ENCODE data around the gene TMEM161B. TPM values are rescaled to one million over a fixed set of nuclear protein-coding genes. Genes with fewer than 3 reads are reported as not detected.

Gene TMEM161B
- total RNA-seq, 2 donors from 2014 or later: 6.4 to 11.7 TPM

DNA sequence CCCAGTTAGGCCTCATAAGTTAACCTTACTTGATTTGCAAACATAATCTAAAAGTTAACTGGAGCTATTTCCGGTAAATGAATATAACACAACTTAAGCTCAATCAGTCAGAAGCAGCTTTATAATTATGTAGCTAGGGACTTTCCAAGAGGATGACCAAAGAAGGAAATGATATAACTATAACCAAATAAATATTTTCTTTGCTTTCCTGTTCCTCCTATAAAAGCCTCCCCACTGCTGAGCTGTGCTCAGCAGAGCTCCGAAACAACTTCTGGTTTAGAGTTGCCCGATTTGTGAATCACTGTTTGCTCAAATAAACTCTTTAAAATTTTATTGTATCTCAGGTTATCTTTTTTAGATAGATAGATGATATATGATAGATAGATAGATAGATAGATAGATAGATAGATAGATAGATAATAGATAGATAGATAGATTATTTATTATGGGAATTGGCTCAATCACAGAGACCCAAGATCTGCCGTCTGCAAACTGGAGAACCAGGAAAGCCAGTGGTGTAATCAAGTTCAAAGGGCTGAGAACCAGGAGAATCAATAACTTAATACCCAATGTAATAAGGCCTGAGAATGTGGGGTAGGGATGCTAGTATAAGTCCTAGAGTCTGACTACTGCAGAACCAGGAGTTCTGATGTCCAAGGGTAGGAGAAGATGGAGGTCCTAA lies 19.3 kb upstream of the TMEM161B start:
- peaks cover 38% of the 10 kb centered on the region for H3K36me3 ChIP-seq
- TF ChIP-seq, protein P1, sequence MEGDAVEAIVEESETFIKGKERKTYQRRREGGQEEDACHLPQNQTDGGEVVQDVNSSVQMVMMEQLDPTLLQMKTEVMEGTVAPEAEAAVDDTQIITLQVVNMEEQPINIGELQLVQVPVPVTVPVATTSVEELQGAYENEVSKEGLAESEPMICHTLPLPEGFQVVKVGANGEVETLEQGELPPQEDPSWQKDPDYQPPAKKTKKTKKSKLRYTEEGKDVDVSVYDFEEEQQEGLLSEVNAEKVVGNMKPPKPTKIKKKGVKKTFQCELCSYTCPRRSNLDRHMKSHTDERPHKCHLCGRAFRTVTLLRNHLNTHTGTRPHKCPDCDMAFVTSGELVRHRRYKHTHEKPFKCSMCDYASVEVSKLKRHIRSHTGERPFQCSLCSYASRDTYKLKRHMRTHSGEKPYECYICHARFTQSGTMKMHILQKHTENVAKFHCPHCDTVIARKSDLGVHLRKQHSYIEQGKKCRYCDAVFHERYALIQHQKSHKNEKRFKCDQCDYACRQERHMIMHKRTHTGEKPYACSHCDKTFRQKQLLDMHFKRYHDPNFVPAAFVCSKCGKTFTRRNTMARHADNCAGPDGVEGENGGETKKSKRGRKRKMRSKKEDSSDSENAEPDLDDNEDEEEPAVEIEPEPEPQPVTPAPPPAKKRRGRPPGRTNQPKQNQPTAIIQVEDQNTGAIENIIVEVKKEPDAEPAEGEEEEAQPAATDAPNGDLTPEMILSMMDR (IDR thresholded peaks at IDR 0.05): no peak
- no peak for DNase-seq (ENCODE audit: low spot score)

DNA sequence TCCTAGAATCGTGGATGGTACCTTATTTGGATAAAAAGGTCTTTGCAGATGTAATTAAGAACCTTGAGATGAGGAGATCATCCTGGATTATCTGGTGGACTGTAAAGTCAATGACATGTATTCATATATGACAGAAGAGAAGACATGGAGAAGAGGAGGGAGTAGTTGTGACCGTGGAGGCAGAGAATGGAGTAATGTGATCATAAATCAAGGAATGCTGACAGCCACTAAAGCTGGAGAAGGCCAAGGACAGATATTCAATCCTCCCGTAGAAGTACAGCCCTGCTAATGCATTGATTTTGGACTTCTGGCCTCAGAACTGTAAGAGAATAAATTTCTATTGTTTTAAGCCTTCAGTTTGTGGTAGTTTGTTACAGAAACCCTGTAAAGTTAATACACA lies 18.7 kb upstream of the TMEM161B start:
- DNase-seq (ENCODE audit: low spot score): no peak

More for the DNA sequence above, 19.3 kb upstream of the TMEM161B start:
- Histone ChIP-seq H3K27ac (no peak overlapping the region), H3K4me3 (no peak overlapping the region), H3K4me1 (no peaks in the 10 kb centered on the region), H3K9me3 (no peaks in the 10 kb centered on the region), H3K27me3 (no peaks in the 10 kb centered on the region)

DNA sequence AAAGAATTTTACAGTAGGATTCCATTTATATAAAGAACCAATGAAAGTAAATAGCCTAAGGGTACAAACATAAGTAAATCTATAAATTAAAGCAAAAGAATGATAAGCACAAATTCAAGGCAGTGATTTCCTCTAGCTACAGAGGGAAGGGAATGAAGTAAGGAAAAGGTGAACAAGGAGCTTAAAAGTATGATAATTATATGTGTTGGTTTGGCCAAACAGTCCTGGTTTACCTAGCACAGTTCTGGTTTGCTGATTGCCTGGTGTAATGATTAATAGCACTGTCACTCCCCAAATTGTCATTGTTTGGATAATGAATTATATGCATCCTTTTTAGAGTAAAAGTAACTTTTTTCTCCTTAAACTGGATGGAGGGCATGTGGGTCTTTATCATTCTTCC lies 15.0 kb upstream of the TMEM161B start:
- H3K27ac ChIP-seq: no peak overlapping the region
- H3K27me3 ChIP-seq: no peaks in the 10 kb centered on the region
- no peaks in the 10 kb centered on the region for H3K4me1 ChIP-seq
- no peaks in the 10 kb centered on the region for H3K9me3 ChIP-seq
- no peak for DNase-seq (ENCODE audit: low spot score)
- TF ChIP-seq, protein P1 (IDR thresholded peaks at IDR 0.05): no peak
- H3K4me3 ChIP-seq: no peak overlapping the region
- H3K36me3 ChIP-seq: peaks cover 10% of the 10 kb centered on the region

More for the DNA sequence above, 18.7 kb upstream of the TMEM161B start:
- peaks cover 31% of the 10 kb centered on the region for H3K36me3 ChIP-seq
- TF ChIP-seq, protein P1 (IDR thresholded peaks at IDR 0.05): no peak
- no peaks in the 10 kb centered on the region for H3K9me3 ChIP-seq
- no peak overlapping the region for H3K4me3 ChIP-seq
- H3K4me1 ChIP-seq: no peaks in the 10 kb centered on the region
- H3K27ac ChIP-seq: no peak overlapping the region
- H3K27me3 ChIP-seq: no peaks in the 10 kb centered on the region

DNA sequence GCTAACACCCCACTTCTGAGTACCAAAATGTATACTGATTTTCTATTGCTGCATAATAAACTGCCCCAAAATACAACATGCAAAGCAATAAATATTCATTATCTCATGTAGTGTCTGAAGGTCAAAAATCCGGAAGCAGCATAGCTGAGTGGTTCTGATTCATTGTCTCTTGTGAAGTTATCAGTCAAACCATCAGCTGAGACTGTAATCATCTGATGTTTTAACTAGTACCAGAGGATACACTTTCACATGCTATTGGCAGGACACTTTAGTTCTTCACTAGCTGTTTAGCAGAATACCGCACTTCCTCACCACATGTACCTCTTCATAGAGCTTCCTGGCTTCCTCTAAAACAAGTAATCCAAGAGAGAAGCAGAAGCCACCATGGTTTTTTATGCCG lies 12.7 kb upstream of the TMEM161B start:
- DNase-seq (ENCODE audit: low spot score): no peak
- H3K36me3 ChIP-seq: peaks cover 5% of the 10 kb centered on the region
- H3K4me1 ChIP-seq: no peaks in the 10 kb centered on the region
- no peak overlapping the region for H3K27ac ChIP-seq
- H3K27me3 ChIP-seq: no peaks in the 10 kb centered on the region
- no peaks in the 10 kb centered on the region for H3K9me3 ChIP-seq
- TF ChIP-seq, protein P1 (IDR thresholded peaks at IDR 0.05): no peak
- H3K4me3 ChIP-seq: no peak overlapping the region

DNA sequence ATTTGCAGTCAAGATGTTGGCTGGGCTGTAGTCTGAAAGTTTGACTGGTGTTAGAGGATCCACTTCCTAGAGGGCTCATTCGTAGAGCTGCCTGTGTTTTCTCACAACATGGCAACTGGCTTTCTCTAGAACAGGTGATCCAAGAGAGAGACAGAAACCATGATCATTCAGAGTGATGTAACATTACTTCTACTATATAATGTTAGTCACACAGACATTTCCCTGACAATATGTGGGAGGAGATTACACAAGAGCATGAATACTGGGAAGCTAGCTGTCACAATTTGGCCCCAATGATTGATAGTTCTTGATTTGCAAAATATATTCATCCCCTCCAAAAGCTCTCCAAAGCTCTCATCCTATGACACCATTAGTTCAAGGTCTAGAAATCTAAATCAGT lies 10.9 kb upstream of the TMEM161B start:
- Histone ChIP-seq H3K27me3 (no peaks in the 10 kb centered on the region), H3K4me1 (no peaks in the 10 kb centered on the region), H3K4me3 (no peak overlapping the region), H3K9me3 (no peaks in the 10 kb centered on the region), H3K27ac (no peak overlapping the region), H3K36me3 (peaks cover 5% of the 10 kb centered on the region)
- TF ChIP-seq, protein P1 (IDR thresholded peaks at IDR 0.05): no peak
- no peak for DNase-seq (ENCODE audit: low spot score)

DNA sequence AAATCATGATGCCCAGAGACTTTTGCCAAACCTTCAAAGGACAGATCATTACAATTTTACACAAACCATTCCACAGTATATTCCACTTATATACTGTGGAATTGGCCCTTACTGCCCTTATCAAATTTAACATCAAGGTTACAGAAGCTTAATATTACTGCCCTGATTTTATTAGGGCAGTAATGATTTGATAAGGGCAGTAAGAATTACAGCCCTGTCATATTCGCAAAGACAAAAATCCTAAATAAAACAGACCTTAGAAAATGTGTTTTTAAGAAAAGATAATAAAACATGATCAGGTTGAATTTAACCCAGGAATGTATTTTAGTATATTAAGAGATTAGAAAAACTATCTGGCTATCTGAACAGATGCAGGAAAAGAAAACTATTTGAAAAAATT lies 7.7 kb upstream of the TMEM161B start:
- TF ChIP-seq, protein P1 (IDR thresholded peaks at IDR 0.05): no peak
- Histone ChIP-seq H3K27ac (no peak overlapping the region), H3K36me3 (peaks cover 5% of the 10 kb centered on the region), H3K4me3 (no peak overlapping the region), H3K4me1 (no peaks in the 10 kb centered on the region), H3K9me3 (no peaks in the 10 kb centered on the region), H3K27me3 (no peaks in the 10 kb centered on the region)
- DNase-seq (ENCODE audit: low spot score): no peak
